ENCODE measurements around the gene ELL.
"Not testable (repeated sequence)": the region's sequence is repeated elsewhere in the genome, so short reads cannot be mapped to it uniquely, and the experiment has no call there.

The ELL gene

GRCh38 chr19:18532168-18532890 lies 10.5 kb upstream of the ELL start:
- in situ Hi-C loops (cut with MboI; ENCODE audit: low sequenced_read_pairs) = no loop called here

GRCh38 chr19:18531485-18531884 lies 9.6 kb upstream of the ELL start:
- in situ Hi-C loops (cut with MboI; ENCODE audit: low sequenced_read_pairs) = no loop called here

GRCh38 chr19:18529782-18530181 lies 7.9 kb upstream of the ELL start:
- in situ Hi-C loops (cut with MboI; ENCODE audit: low sequenced_read_pairs) = no loop called here

- in situ Hi-C loops (cut with MboI; ENCODE audit: low sequenced_read_pairs) = no loop called here
Observed at GRCh38 chr19:18526316-18526715, 4.4 kb upstream of the ELL start.

- in situ Hi-C loops (cut with MboI; ENCODE audit: low sequenced_read_pairs) = no loop called here
Observed at GRCh38 chr19:18523841-18524240, 2.0 kb upstream of the ELL start.

- in situ Hi-C loops (cut with MboI; ENCODE audit: low sequenced_read_pairs) = not testable (repeated sequence)
Observed at GRCh38 chr19:18522862-18523440, 1.1 kb upstream of the ELL start.

- in situ Hi-C loops (cut with MboI; ENCODE audit: low sequenced_read_pairs) = no loop called here
Observed at GRCh38 chr19:18522124-18522861, 423 bp upstream of the ELL start.

GRCh38 chr19:18520848-18521691 lies 800 bp downstream of the ELL start:
- in situ Hi-C loops (cut with MboI; ENCODE audit: low sequenced_read_pairs) = no loop called here

GRCh38 chr19:18519962-18520847 lies 1.7 kb downstream of the ELL start:
- in situ Hi-C loops (cut with MboI; ENCODE audit: low sequenced_read_pairs) = no loop called here

GRCh38 chr19:18518639-18519038 lies 3.2 kb downstream of the ELL start:
- in situ Hi-C loops (cut with MboI; ENCODE audit: low sequenced_read_pairs) = no loop called here

- in situ Hi-C loops (cut with MboI; ENCODE audit: low sequenced_read_pairs) = no loop called here
Observed at GRCh38 chr19:18517606-18518005, 4.3 kb downstream of the ELL start.

GRCh38 chr19:18515959-18516358 lies 5.9 kb downstream of the ELL start:
- in situ Hi-C loops (cut with MboI; ENCODE audit: low sequenced_read_pairs) = no loop called here

GRCh38 chr19:18514800-18515682 lies 6.8 kb downstream of the ELL start:
- in situ Hi-C loops (cut with MboI; ENCODE audit: low sequenced_read_pairs) = no loop called here

GRCh38 chr19:18513868-18514267 lies 8.0 kb downstream of the ELL start:
- in situ Hi-C loops (cut with MboI; ENCODE audit: low sequenced_read_pairs) = no loop called here

- in situ Hi-C loops (cut with MboI; ENCODE audit: low sequenced_read_pairs) = no loop called here
Observed at GRCh38 chr19:18510216-18510615, 11.7 kb downstream of the ELL start.

GRCh38 chr19:18508585-18508984 lies 13.3 kb downstream of the ELL start:
- in situ Hi-C loops (cut with MboI; ENCODE audit: low sequenced_read_pairs) = no loop called here

- in situ Hi-C loops (cut with MboI; ENCODE audit: low sequenced_read_pairs) = no loop called here
Observed at GRCh38 chr19:18507727-18508440, 14.0 kb downstream of the ELL start.

GRCh38 chr19:18507021-18507726 lies 14.7 kb downstream of the ELL start:
- in situ Hi-C loops (cut with MboI; ENCODE audit: low sequenced_read_pairs) = no loop called here
